Stimulated activated CD4-positive, alpha-beta T cell treated with anti-CD3 and anti-CD28 coated beads, TNF-alpha, amount 100 ng/mL, for 1 hour (primary cell): ENCODE data around the gene CST7.
"Not testable (repeated sequence)": the region's sequence is repeated elsewhere in the genome, so short reads cannot be mapped to it uniquely, and the experiment has no call there.

ENCODE experiments used
- DNase-seq, 3 donors: peaks; one replicate each; pipeline ENCODE4 v3.0.0-alpha.2; 2020; ENCODE audit warnings: low read depth in 3 of 3, low spot score in 1 of 3

CST7 gene, protein sequence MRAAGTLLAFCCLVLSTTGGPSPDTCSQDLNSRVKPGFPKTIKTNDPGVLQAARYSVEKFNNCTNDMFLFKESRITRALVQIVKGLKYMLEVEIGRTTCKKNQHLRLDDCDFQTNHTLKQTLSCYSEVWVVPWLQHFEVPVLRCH

DNA sequence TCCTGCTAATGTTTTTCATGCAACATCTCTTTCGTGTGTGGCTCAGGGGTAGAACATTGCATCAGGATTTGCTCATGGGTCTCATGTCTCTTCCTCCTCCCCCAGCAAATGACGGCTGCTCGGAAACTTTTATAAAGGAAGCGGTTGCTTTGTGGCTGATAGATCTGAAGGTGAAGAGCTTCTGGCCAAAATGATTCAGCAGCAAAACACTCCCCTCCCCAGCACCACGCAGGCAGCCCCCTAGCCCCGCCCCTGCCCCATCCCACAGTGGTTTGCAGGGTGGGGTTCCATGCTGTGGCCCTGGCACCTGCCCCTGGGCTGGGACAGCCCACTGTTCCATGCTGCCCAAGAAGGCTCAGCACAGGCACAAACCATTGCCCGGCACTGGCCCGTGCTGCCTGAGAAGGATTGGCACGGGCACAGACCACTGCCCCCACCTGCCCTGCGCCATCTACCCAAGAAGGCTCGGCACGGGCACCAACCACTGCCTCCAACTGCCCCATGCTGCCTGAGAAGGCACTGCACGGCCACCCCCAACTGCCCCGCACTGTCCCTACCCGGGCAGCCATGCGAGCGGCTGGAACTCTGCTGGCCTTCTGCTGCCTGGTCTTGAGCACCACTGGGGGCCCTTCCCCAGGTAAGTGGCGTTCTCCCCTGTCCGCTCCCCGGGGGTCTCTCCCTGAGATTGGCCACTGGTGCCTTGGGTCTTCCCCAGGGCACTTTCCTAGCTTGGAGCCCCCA, at the start of gene CST7:
TSS of gene CST7 (plus strand) at position 331 of the 741 bp plus-strand sequence. CDS start at position 568, 237 bp downstream.
- peak; percentile 59 to 65 (median 61) for DNase-seq

DNA sequence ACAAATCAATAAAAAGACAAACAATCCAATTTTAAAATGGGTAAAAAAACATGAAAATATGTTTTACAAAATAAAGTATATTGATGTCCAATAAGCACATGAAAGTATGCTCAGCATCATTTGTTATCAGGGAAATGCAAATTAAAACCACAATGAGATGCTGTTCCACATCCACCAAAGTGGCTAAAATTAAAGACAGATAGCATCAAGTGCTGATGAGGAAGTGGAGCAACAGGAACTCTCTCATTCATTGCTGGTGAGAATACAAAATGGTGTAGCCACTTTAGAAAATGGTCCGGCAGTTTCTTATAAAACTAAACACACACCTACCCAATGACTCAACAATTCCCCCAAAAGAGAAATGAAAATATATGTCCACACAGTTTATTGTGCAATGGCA, 42.3 kb upstream of the CST7 start:
- DNase-seq = no peak

DNA sequence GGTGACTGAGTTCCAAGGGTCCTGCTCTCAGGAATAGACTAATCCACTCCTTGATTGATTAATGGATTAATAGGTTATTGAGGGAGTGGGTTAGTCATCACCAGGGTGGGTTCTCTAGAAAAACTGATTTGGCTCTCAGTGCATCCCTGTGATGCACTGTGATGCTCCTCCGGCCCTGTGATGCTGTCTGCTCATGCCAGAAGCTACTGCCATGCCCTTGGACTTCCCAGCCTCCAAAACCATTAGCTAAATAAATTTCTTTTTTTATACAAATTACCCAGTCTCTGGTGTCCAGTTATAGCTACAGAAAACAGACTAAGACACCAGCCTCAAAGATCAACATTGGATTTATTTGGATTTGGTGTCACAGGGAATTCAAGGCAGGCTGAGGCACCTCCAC, 40.4 kb upstream of the CST7 start:
- DNase-seq = no peak

DNA sequence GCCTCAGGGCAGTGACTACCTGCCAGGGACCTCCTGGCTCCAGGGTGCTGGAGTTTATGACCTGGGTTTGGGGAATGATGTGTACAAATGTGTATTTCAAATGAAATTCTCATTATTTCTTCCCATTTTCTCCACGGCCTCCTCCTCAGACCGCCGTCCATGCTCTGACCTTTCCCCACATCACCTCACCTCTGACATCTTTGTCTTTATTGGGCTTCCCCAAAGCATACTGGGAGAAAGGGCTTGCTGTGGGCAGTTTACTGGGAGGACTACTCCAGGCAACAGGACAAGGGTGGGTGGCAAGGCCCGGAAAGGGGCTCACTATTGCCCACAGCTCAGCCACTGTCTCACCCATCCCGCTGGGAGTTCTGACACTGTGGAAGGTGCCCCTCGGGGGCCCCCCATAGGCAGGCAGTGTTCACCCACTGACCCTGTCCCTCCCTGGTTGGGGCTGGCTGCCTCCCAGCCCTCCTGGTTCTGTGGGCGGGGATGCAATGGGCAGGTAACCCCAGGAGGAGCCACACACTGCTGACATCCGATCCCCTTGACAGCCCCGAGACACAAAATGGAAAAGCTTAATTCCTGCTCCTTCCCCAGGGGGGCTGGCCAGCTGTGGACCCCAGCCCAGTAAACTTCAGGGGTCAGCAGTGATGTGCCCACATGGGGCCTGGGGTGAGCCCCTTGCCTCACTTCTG, 39.8 kb upstream of the CST7 start:
- no peak for DNase-seq

DNA sequence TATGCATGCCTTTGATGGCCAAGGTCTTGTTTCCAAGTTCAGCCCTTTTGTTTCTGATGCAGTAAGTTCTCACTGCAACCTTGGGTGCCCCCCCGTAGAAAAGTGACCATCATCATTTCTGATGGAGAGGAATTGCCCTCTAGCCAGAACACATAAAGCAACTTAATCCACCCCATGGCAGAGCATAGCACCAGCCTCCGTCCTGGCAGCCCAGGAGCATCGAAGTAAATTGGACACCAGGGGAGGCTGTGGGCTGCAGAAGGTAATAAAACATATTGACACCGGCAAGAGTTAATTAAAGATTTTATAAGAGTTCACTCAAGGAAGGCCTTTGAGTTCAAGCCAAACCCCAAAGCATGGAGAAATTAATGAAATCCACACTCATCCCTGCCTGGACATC, 39.2 kb upstream of the CST7 start:
- DNase-seq = no peak

DNA sequence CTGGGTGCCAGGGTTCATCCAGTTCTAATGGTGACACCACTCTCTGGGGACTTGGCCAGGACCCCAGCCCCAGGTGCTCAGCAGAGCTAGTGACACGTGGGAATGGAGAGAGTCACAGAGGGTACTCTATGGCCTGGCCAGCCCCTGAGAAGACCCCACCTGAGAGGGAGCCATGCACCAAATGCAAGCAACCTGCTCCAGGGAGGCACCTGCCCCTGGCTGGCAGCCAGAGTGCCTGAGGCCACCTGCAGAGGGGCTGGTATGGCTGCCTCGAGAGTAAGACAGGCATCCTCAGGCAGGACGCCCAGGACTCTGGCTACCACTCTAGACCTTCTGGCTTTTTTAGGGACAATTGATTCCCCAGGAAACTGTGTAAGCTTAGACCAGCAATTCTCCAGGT, 38.6 kb upstream of the CST7 start:
- DNase-seq = no peak

DNA sequence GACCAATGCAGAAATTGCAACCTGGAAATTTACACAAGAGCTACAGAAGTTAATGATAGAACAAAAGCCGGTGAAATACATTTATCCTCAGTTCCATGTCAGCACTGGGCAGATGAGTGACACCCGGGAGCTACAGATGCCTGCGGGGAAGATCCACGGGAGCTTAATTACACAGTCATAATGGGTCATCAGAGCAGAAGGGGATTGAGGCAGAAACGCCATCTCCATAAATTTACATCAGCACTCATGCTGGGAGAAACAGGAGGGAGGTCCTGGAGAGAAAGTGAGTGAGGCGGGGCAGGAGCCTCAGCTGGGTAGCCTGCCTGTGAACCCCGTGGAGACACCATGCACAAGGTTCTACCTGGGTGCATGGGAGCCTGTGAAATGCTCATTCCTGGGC, 37.6 kb upstream of the CST7 start:
- no peak for DNase-seq

DNA sequence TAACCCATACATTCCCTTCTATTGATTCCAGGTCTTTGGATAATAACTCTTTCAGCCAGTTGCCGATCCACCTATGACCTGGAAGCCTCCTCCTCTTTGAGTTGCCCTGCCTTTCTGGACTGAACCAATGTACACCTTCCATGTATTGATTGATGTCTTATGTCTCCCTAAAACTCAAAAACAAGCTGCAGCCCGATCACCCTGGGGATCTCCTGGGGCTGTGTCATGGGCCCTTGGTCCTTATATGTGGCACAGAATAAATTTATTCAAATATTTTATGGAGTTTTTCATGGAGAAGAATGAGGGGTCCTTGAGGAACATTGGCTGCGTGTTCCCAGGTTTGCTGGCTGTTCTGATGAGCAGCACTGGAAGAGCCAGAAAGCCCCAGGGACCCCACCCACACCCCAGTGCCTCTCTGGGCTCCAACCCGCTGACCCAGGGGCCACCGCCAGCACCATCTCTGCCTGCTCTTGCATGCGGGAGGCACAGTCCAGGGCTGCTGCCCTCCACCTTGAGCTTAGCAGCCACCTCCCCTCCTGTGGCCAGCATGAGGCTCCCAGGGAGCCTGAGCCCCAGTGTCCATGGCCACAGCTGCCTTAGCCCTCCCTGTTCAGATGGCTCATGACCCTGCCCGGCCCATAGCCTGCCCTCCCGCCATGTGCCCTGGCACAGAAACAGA, 36.5 kb upstream of the CST7 start:
- DNase-seq = no peak

DNA sequence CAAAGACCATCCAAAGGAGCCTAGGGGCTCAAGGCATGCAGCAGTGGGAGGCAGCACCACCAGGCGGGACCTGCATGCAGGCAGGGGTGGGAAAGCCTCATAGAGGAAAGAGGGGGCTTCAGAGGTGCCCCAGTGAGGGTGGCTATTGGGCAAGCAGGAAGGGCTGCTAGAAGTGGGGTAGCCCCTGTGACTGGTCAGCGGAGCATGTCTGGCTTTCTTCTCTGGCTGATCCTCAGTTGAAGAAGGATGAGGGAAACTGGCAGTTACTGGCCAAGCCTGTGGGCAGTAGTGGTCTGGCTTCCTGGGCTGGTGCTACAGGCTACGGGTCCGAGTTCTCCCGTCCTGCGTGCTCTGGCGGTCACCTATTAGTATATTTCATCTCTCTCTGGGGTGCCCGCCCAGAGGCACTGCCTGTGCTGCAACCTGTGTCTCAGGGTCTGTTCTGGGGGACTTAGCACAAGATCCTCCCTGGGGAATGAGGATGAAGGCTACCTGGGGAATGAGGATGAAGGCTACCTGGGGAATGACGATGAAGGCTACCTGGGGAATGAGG, 35.9 kb upstream of the CST7 start:
- DNase-seq = no peak

DNA sequence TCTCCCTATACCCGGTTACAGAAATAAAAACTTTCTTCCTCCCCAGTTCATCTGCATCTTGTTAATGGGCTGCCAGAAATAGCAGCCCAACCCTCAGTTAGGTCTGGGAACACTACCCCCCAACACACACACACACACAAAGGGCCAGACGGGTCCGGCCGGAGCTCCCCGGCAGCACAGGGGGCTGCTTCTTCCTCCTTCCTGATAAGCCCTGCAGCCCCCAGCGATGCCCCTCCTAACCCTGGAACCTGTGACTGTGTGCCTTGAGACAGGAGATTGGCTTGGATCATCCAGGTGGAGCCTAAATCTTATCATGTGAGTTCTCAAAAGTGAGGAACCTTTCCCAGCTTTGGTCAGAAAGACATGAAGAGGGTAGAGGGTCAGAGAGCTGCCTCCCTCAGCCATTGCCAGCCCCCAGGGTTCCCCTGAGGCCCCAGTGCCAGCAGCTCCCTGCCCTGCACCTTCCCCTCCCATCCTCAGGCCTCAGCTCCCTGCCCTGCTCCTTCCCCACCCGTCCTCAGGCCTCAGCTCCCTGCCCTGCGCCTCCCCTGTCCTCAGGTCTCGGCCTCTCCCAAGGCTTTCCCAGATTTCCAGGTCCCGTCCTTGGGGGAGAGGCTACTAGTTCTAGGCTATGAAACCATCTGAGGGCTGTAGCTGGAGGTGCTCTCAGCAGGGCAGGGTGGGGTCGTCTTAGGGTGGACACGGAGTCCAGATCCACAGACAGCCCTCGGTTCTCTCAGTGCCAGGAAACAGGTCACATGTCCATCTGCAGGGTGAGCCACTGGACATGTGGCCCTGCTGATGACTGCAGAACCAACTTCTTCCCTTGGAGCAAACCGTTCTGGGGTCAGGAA, 34.5 kb upstream of the CST7 start:
- DNase-seq = no peak

DNA sequence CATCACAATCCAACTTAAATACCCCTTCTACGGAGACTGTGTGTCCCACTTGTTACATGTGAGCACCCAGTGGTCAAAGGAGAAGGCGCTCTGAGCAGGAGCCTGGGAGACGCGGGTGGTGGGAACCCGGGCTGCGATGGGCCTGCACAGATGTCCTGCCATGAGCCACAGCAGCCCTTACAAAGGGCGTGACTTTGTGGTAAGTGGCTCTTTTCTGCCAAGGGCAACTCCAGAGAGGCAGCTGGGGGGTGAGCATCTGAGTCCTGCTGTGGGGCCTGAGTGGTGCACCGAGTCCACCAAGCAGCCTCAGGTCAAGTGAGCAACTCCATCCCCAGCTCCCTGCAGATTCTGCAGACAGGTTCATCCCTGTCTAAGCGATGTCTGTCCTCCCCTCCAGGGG, 33.6 kb upstream of the CST7 start:
- no peak for DNase-seq

DNA sequence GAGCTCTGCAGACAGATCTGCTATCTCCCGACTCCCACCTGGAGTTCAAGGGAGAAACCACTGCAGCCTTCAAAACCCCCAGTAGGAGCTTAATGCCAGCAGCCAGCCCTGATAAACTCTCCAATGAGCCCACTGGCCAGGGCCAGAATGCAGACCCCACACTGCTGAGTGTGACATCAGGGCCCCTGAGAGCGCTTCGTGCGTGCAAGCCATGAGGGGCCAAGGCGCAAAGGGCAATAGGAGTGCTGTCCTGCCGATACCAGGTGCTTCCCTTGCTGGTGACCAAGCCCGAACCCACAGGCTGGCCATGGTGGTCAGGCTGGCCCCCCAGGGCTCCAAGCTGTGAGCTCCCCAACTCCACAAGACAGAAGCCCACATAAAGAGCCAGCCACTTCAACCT, 33.2 kb upstream of the CST7 start:
- no peak for DNase-seq

DNA sequence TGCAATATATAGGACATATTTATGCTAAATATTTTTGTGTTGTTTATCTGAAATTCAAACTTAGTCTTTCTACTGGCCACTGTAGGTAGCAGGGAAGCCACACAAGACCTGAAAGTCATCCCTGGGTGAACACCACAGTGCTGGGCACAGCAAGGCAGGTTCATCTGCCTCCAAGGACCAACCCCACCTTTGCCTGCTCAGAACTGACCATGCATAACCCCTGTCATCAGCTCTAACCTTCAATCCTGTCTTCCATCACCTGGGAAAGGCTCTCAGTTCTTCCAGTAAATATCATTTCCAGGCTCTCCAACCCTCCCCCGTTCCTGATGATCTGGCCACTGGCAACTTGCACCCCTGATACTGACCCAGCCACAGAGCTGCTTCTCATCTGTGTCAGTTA, 32.7 kb upstream of the CST7 start:
- no peak for DNase-seq

DNA sequence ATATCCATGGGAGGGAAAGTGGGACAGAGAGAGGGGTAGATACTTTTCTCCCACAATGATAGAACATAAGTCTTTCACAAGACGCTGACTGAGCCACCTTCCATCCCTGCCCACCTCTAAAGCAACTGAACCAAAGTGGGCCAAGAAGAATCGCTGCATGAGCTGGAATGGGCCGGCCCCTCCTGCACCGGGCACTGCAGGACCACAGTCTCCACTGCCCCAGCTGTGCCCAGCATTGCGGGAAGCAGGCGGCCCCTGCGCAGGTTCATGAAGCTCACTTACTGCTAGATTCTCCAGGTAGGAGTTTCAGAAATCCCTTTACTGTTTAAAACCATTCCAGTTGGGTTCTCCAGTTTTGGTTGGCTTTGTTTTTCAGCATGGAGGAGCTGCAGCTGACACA, 32.0 kb upstream of the CST7 start:
- no peak for DNase-seq

DNA sequence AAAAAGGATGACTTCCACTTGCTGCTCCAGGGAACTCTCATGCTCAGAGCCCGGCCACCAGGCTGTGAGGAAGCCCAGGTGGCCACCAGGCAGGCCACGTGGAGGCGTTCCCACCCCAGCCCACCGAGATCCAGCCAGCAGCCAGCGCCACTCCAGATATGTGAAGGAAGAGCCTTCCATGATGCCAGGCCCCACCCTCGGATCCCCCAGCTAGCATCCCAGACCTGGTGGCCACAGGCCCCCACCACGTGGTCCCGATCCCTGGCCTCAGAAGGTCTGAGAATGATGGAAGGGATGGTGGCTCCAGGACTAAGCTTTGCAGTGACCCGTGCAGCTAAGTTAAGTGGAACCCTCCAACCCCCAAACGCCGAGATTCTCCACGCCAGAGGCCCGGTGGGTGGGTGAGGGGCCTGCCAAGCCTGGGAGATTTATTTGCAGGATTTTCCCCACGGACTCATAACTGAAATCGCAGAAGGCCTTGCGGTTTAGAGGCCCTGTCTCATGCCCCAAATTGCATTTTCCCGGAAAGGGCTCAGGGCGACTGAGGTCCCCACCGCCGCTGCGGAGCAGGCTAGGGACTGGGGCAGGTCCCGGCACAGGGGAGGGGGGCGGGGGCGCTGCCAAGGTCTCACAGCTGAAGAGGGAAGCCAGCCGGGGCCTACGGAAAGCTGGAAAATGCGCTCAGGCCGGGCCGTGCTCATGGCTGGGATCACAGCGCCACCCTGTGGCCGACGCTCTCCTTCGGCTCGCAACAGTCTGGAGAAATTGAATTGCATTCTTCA, 31.1 kb upstream of the CST7 start:
- peak in 1 of 3 donors; percentile 28 for DNase-seq

DNA sequence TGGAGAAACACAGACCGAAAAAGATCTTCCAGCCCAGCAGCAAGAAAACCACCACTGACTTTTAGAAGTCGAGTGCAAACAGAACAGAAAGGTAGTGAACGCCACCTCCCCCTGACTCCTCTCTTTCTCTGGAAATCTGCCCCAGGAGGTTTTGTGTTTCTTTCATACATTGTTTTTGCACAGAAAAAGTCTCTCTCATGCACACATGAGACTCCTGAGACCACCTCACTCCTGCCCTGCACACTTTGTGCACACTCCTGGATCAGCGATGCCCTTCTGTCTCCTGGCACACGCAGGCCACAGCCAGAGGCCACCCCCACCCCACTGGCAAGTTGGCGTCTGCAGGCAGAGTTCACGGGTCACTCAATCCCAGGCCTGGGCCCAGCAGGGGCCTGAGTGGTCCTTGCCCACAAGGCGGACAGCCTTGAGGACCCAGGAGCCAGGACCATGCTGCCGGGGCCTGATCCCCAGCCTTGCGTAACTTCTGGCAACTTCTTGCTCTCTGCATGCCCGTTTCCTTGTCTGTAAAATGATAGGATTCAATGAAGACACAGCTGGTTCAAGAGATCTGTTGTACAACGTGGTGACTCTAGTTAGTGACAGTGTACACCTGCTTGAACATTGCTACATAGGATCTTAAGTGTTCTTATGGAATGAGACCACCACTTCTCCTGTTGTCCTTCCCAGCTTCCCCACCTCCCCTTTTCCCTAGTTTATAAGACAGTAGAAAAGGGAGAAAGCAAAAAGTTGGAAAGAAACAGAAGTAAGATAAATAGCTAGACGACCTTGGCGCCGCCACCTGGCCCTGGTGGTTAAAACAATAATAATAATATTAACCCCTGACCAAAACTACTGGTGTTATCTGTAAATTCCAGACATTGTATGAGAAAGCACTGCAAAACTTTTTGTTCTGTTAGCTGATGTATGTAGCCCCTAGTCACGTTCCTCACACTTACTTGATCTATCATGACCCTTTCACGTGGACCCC, 30.2 kb upstream of the CST7 start:
- no peak for DNase-seq

DNA sequence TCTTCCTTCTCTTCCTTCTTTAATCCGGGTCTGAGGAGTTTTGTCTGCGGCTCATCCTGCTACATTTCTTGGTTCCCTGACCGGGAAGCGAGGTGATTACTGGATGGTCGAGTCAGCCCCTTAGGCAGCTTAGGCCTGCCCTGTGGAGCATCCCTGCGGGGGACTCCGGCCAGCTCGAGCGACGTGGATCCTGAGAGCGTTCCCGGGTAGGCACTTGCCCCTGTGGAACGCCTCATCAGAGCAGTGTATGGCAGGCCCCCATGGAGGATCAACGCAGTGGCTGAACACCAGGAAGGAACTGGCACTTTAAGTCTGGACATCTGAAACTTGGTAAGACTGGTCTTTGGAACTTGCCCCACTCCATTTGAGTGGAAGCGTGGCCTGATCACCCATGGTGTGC, 29.4 kb upstream of the CST7 start:
- DNase-seq = not testable (repeated sequence)

DNA sequence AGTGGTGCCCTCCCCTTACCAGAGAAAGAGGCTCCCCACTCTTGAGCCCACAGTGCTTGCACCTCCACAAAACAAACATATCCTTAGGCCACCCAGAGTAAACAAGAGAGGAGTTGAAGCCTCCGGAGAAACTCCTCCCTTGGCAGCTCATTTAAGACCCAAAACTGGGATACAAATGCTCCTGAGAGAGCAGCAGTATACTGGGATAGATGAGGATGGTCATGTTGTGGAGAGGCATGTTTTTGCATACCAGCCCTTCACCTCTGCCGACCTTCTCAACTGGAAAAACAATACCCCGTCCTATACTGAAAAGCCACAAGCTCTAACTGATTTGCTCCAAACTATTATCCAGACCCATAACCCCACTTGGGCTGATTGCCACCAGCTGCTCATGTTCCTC, 28.4 kb upstream of the CST7 start:
- DNase-seq = not testable (repeated sequence)

DNA sequence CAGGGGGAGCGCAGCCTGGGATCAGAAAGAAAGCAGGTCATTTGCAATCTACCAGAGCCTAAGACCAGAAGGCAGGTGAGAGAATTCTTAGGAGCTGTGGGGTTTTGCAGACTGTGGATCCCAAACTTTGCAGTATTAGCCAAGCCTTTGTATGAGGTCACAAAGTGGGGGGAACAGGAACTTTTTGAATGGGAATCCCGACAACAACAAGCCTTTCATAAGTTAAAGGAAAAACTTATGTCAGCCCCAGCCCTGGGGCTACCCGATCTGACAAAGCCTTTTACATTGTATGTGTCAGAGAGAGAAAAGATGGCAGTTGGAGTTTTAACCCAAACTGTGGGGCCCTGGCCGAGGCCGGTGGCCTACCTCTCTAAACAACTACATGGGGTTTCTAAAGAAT, 19.8 kb upstream of the CST7 start:
- not testable (repeated sequence) for DNase-seq
